Measurements from ENCODE around the gene ADK.

ADK gene

DNA sequence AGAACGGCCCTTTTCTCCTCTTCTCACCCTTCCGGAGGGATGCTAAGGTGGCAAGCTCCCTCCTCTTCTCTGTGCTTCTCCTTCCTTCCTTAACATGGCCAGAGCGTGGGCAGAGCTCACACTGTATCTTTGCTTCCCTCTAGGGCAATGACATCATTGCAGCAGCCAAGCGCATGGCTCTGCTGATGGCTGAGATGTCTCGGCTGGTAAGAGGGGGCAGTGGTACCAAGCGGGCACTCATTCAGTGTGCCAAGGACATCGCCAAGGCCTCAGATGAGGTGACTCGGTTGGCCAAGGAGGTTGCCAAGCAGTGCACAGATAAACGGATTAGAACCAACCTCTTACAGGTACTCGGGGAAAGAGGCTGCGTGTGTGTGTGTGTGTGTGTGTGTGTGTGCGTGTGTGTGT is 37.0 kb upstream of the ADK start:
- H3K27ac ChIP-seq = no peak overlapping the region
- no peaks in the 10 kb centered on the region for H3K79me2 ChIP-seq
- TF ChIP-seq, protein P1, sequence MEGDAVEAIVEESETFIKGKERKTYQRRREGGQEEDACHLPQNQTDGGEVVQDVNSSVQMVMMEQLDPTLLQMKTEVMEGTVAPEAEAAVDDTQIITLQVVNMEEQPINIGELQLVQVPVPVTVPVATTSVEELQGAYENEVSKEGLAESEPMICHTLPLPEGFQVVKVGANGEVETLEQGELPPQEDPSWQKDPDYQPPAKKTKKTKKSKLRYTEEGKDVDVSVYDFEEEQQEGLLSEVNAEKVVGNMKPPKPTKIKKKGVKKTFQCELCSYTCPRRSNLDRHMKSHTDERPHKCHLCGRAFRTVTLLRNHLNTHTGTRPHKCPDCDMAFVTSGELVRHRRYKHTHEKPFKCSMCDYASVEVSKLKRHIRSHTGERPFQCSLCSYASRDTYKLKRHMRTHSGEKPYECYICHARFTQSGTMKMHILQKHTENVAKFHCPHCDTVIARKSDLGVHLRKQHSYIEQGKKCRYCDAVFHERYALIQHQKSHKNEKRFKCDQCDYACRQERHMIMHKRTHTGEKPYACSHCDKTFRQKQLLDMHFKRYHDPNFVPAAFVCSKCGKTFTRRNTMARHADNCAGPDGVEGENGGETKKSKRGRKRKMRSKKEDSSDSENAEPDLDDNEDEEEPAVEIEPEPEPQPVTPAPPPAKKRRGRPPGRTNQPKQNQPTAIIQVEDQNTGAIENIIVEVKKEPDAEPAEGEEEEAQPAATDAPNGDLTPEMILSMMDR (IDR thresholded peaks at IDR 0.05) = no peak
- H3K27me3 ChIP-seq (ENCODE audit: control insufficient read depth, insufficient read depth, low read length) = no peaks in the 10 kb centered on the region
- H3K9me3 ChIP-seq (ENCODE audit: control insufficient read depth, low read length) = no peaks in the 10 kb centered on the region
- no peaks in the 10 kb centered on the region for H3K36me3 ChIP-seq (ENCODE audit: control insufficient read depth, insufficient read depth, low read length)
- no peak overlapping the region for H3K4me3 ChIP-seq (ENCODE audit: low read depth, low read length)
- H3K9ac ChIP-seq = no peak overlapping the region
- no peak overlapping the region for H3K4me2 ChIP-seq (ENCODE audit: low read length)
- peaks cover 9% of the 10 kb centered on the region for H3K4me1 ChIP-seq
- no peak overlapping the region for H2AFZ ChIP-seq

DNA sequence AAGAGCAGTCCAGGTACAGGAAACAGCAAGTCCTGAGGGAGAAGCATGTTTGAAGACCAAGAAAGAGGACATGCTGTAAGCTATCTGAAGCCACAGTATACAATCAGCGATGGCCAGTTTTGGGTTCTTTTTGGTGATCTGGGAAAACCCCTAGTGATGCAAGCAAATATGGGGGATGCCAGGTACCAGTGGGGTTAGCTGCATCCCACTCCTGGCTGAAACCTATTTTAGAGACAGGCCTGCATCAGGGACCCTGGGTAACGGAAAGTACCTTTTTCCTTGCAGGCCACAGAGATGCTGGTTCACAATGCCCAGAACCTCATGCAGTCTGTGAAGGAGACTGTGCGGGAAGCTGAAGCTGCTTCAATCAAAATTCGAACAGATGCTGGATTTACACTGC is 33.3 kb upstream of the ADK start:
- TF ChIP-seq, protein P1 (IDR thresholded peaks at IDR 0.05) = no peak
- Histone ChIP-seq H3K4me2 (ENCODE audit: low read length) (no peak overlapping the region), H3K9ac (no peak overlapping the region), H3K27ac (no peak overlapping the region), H3K9me3 (ENCODE audit: control insufficient read depth, low read length) (no peaks in the 10 kb centered on the region), H3K4me3 (ENCODE audit: low read depth, low read length) (no peak overlapping the region), H3K27me3 (ENCODE audit: control insufficient read depth, insufficient read depth, low read length) (no peaks in the 10 kb centered on the region), H3K4me1 (peaks cover 21% of the 10 kb centered on the region), H3K36me3 (ENCODE audit: control insufficient read depth, insufficient read depth, low read length) (no peaks in the 10 kb centered on the region), H3K79me2 (no peaks in the 10 kb centered on the region), H2AFZ (no peak overlapping the region)

DNA sequence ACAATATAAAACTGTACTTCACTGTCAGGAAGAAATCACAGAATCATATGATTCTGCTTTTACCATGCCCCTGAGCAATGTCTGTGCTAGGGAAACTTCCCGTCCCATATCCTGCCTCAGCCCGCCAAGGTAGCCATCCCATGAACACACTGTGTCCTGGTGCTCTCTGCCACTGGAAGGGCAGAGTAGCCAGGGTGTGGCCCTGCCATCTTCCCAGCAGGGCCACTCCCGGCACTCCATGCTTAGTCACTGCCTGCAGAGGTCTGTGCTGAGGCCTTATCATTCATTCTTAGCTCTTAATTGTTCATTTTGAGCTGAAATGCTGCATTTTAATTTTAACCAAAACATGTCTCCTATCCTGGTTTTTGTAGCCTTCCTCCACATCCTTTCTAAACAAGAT is 32.2 kb upstream of the ADK start:
- H3K36me3 ChIP-seq (ENCODE audit: control insufficient read depth, insufficient read depth, low read length) = no peaks in the 10 kb centered on the region
- H2AFZ ChIP-seq = no peak overlapping the region
- peaks cover 23% of the 10 kb centered on the region for H3K4me1 ChIP-seq
- no peaks in the 10 kb centered on the region for H3K79me2 ChIP-seq
- TF ChIP-seq, protein P1 (IDR thresholded peaks at IDR 0.05) = no peak
- H3K27me3 ChIP-seq (ENCODE audit: control insufficient read depth, insufficient read depth, low read length) = no peaks in the 10 kb centered on the region
- peak overlapping the region; percentile 14 for H3K27ac ChIP-seq
- no peak overlapping the region for H3K4me2 ChIP-seq (ENCODE audit: low read length)
- H3K9me3 ChIP-seq (ENCODE audit: control insufficient read depth, low read length) = no peaks in the 10 kb centered on the region
- no peak overlapping the region for H3K9ac ChIP-seq
- no peak overlapping the region for H3K4me3 ChIP-seq (ENCODE audit: low read depth, low read length)

DNA sequence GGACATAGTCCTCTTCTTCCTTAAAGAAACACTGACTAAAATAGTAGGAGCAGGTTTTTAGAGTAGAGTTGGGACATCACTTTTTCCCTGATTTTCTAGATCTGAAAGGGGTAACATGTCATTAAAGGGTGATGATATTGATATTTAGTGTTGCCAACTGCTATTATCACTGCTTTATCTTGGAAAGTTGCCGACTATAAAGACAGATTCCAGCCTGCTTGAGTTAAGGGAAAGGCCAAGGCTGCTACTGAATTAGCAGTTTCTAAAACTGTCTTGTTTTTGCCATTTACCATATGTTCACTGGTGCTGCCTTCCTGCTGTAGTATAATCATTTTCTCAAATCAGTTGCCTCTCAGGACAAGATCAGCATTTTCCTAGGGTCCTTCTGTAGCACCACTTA is 30.1 kb upstream of the ADK start:
- H3K79me2 ChIP-seq = no peaks in the 10 kb centered on the region
- no peak overlapping the region for H3K9ac ChIP-seq
- TF ChIP-seq, protein P1 (IDR thresholded peaks at IDR 0.05) = no peak
- H3K36me3 ChIP-seq (ENCODE audit: control insufficient read depth, insufficient read depth, low read length) = no peaks in the 10 kb centered on the region
- no peaks in the 10 kb centered on the region for H3K9me3 ChIP-seq (ENCODE audit: control insufficient read depth, low read length)
- no peak overlapping the region for H3K4me3 ChIP-seq (ENCODE audit: low read depth, low read length)
- H3K4me1 ChIP-seq = peaks cover 23% of the 10 kb centered on the region
- no peaks in the 10 kb centered on the region for H3K27me3 ChIP-seq (ENCODE audit: control insufficient read depth, insufficient read depth, low read length)
- no peak overlapping the region for H3K4me2 ChIP-seq (ENCODE audit: low read length)
- H3K27ac ChIP-seq = peak overlapping the region; percentile 50
- no peak overlapping the region for H2AFZ ChIP-seq

DNA sequence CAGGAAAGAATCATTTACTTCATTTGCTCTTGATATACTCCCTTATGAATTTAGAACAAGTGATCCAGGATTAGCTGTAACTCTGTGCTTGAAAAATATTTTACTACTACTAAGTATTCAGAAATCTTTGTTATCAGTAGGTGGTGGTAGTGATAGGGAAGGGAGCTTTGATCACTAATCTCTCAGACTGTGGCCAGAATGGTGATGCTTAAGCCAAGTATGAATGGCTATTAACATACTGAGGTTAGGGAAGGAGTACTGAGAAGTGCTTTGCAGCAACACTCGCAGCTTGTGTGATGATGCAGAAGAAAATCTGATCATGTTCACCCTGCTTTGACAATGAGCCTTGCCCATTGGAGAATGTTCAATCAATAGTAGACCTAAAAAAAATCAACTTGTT is 29.7 kb upstream of the ADK start:
- H3K36me3 ChIP-seq (ENCODE audit: control insufficient read depth, insufficient read depth, low read length) = no peaks in the 10 kb centered on the region
- H3K4me1 ChIP-seq = peaks cover 23% of the 10 kb centered on the region
- peak overlapping the region; percentile 50 for H3K27ac ChIP-seq
- no peaks in the 10 kb centered on the region for H3K9me3 ChIP-seq (ENCODE audit: control insufficient read depth, low read length)
- H3K4me2 ChIP-seq (ENCODE audit: low read length) = peak overlapping the region; percentile 46
- no peaks in the 10 kb centered on the region for H3K79me2 ChIP-seq
- no peak overlapping the region for H3K4me3 ChIP-seq (ENCODE audit: low read depth, low read length)
- no peak overlapping the region for H2AFZ ChIP-seq
- H3K27me3 ChIP-seq (ENCODE audit: control insufficient read depth, insufficient read depth, low read length) = no peaks in the 10 kb centered on the region
- TF ChIP-seq, protein P1 (IDR thresholded peaks at IDR 0.05) = no peak
- no peak overlapping the region for H3K9ac ChIP-seq

Measured in parathyroid adenoma (tissue), 2 donors.